HG03139 (cell line): ENCODE data around the gene TOR4A.
"Not testable (repeated sequence)": the region's sequence is repeated elsewhere in the genome, so short reads cannot be mapped to it uniquely, and the experiment has no call there.

Experiments
- ATAC-seq: cut with Tn5 transposase; IDR thresholded peaks from one replicate; pipeline ENCODE4 v1.9.1; 2021; ENCODE audit not compliant: unreplicated experiment

TOR4A gene

DNA sequence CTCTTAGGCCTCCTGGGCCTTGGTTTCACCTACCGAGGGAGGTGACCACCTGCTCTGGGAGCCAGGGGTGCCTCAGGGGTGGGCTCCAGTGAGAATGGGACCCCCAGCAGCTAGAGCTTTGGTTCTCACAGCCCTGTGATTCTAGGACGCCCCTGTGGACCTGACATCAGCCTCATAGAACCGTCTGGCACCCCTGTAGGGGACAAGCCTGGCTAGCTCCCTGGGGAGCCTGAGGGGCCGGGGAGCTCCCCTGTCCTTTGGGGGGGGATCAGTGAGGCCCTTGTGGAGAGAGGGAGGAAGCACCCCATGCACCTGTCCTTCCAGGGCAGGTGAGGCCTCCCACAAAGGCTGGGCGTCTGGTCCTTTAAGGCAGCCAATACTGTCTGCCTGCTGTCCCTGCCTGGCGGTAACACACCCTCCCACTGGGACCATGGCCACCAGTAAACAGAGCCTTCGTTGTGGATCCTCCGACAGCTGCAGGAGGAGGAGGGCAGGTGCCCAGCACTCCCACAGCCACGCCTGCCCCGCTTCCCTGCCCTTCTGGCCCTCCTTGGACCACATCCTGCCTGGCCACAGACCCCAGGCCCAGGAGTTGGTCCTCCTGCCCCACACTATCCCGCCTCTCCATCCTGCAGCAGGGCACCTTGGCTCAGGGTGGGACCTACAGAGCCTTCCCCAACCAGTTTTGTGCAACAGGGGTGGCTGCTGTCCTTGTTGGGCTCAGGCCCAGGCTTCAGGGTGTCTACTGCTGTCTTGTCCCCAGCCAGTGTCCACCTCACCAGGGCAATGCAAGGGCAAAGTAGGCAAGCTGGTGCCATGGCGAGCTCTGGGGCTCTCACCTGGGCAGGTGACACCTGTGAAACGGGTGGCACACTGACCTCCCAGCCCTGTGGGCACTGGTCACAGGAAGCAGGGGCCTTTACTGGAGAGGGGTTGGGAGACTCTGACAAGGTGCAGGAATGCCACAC, 39.5 kb upstream of the TOR4A start:
- no peak for ATAC-seq

DNA sequence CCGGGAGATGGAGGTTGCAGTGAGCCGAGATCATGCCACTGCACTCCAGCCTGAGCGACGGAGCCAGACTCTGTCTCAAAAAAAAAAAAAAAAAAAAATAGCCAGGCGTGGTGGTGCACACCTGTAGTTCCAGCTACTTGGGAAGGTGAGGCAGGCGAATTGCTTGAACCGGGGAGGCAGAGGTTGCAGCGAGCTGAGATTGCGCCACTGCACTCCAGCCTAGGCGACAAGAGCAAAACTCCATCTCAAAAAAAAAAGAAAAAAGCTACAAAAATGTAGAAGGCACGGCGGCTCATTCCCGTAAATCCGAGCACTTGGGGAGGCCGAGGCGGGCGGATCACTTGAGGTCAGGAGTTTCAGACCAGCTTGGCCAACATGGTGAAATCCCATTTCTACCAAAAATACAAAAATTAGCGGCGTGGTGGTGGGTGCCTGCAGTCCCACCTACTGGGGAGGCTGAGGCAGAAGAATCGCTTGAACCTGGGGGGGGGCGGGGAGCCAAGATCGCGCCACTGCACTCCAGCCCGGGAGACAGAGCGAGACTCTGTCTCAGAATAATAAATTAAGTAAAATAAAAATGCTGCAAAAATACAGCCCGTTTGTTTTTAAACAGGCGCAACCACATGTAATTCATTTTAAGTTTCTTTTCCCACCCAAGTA, 37.9 kb upstream of the TOR4A start:
- ATAC-seq: not testable (repeated sequence)

- ATAC-seq: peak; percentile 23
Measured at GRCh38 chr9:137240318-137240840, 37.1 kb upstream of the TOR4A start.

GRCh38 chr9:137240841-137241489, 36.6 kb upstream of the TOR4A start, which contains the start of gene TUBB4B:
Gene TUBB4B (plus strand): TSS chr9:137241287. CDS start chr9:137241361, 74 bp downstream.
- ATAC-seq: peak; percentile 58

- ATAC-seq: no peak
Measured at GRCh38 chr9:137241490-137242268, 35.8 kb upstream of the TOR4A start.

- ATAC-seq: no peak
Measured at GRCh38 chr9:137242269-137243203, 35.0 kb upstream of the TOR4A start.

DNA sequence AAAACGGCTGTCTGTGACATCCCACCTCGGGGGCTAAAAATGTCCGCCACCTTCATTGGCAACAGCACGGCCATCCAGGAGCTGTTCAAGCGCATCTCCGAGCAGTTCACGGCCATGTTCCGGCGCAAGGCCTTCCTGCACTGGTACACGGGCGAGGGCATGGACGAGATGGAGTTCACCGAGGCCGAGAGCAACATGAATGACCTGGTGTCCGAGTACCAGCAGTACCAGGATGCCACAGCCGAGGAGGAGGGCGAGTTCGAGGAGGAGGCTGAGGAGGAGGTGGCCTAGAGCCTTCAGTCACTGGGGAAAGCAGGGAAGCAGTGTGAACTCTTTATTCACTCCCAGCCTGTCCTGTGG, 34.3 kb upstream of the TOR4A start:
- ATAC-seq: not testable (repeated sequence)

GRCh38 chr9:137243626-137244485, 33.7 kb upstream of the TOR4A start:
- no peak for ATAC-seq

- no peak for ATAC-seq
Measured at GRCh38 chr9:137244486-137245449, 32.8 kb upstream of the TOR4A start.

- ATAC-seq: no peak
Measured at GRCh38 chr9:137245450-137246421, 31.8 kb upstream of the TOR4A start.

GRCh38 chr9:137247135-137247915, 30.2 kb upstream of the TOR4A start:
- ATAC-seq: no peak

GRCh38 chr9:137247916-137248175, 29.7 kb upstream of the TOR4A start:
- ATAC-seq: no peak

- no peak for ATAC-seq
Measured at GRCh38 chr9:137250329-137251193, 27.0 kb upstream of the TOR4A start.

- ATAC-seq: no peak
Measured at GRCh38 chr9:137251194-137251461, 26.4 kb upstream of the TOR4A start, which contains the start of gene STPG3. Gene STPG3 (plus strand): TSS chr9:137251286. CDS start chr9:137251287, 1 bp downstream.
